Measurements from ENCODE around the gene PLCB4. TPM values are rescaled to one million over a fixed set of nuclear protein-coding genes. Genes with fewer than 3 reads are reported as not detected.

PLCB4 gene
- total and polyA plus RNA-seq, 3 donors from 2014 or later, result 5.9 to 19.4 (median 15.5) TPM

GRCh38 chr20:9028419-9028818, 40.5 kb upstream of the PLCB4 start:
- WGBS, 2 donors, result 82 to 90% methylated on average over 3 of the region's 3 CpGs
- no peak overlapping the region for H3K4me3 ChIP-seq
- TF ChIP-seq, protein P1, sequence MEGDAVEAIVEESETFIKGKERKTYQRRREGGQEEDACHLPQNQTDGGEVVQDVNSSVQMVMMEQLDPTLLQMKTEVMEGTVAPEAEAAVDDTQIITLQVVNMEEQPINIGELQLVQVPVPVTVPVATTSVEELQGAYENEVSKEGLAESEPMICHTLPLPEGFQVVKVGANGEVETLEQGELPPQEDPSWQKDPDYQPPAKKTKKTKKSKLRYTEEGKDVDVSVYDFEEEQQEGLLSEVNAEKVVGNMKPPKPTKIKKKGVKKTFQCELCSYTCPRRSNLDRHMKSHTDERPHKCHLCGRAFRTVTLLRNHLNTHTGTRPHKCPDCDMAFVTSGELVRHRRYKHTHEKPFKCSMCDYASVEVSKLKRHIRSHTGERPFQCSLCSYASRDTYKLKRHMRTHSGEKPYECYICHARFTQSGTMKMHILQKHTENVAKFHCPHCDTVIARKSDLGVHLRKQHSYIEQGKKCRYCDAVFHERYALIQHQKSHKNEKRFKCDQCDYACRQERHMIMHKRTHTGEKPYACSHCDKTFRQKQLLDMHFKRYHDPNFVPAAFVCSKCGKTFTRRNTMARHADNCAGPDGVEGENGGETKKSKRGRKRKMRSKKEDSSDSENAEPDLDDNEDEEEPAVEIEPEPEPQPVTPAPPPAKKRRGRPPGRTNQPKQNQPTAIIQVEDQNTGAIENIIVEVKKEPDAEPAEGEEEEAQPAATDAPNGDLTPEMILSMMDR (IDR thresholded peaks at IDR 0.05), result no peak
- no peak for TF ChIP-seq POLR2A (IDR thresholded peaks at IDR 0.05)
- no peak overlapping the region for H3K27ac ChIP-seq
- H3K4me1 ChIP-seq, result no peaks in the 10 kb centered on the region
- H3K36me3 ChIP-seq (ENCODE audit: low read depth, missing control alignments), result no peaks in the 10 kb centered on the region
- DNase-seq, result no peak
- no peaks in the 10 kb centered on the region for H3K9me3 ChIP-seq
- no peaks in the 10 kb centered on the region for H3K27me3 ChIP-seq
- intact Hi-C loops (cut with DNase I; ENCODE audit: low total_unique reads), result no loop called here

GRCh38 chr20:9031991-9032390, 36.9 kb upstream of the PLCB4 start:
- H3K27me3 ChIP-seq, result no peaks in the 10 kb centered on the region
- H3K36me3 ChIP-seq (ENCODE audit: low read depth, missing control alignments), result no peaks in the 10 kb centered on the region
- H3K4me3 ChIP-seq, result no peak overlapping the region
- intact Hi-C loops (cut with DNase I; ENCODE audit: low total_unique reads), result no loop called here
- TF ChIP-seq POLR2A (IDR thresholded peaks at IDR 0.05), result no peak
- TF ChIP-seq, protein P1 (IDR thresholded peaks at IDR 0.05), result no peak
- WGBS, 2 donors, result 87 to 89% methylated on average over 8 of the region's 8 CpGs
- DNase-seq, result no peak
- no peaks in the 10 kb centered on the region for H3K9me3 ChIP-seq
- H3K27ac ChIP-seq, result no peak overlapping the region
- H3K4me1 ChIP-seq, result no peaks in the 10 kb centered on the region

DNA sequence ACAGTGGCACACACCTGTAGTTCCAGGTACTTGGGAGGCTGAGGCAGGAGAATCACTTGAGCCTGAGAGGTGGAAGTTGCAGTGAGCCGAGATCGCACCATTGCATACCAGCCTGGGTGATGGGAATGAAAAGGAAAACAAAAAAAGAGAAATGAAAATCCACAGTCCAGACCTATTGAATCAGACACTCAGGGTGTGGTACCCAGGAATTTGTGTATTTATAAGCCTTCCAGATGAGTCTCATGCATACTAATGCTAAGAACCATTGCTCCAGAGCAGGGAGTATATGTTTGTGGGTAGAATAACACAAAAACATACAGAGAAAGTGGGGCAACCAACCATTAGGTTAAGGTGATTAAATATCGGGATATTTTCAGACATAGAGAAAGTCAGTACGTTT, 36.1 kb upstream of the PLCB4 start:
- Histone ChIP-seq H3K4me3 (no peak overlapping the region), H3K27ac (no peak overlapping the region), H3K4me1 (no peaks in the 10 kb centered on the region), H3K36me3 (ENCODE audit: low read depth, missing control alignments) (no peaks in the 10 kb centered on the region), H3K27me3 (no peaks in the 10 kb centered on the region), H3K9me3 (no peaks in the 10 kb centered on the region)
- TF ChIP-seq, protein P1 (IDR thresholded peaks at IDR 0.05), result no peak
- no peak for TF ChIP-seq POLR2A (IDR thresholded peaks at IDR 0.05)
- no peak for DNase-seq
- WGBS, 2 donors, result 88 to 97% methylated on average over 4 of the region's 4 CpGs
- intact Hi-C loops (cut with DNase I; ENCODE audit: low total_unique reads), result no loop called here

- Histone ChIP-seq H3K27ac (no peak overlapping the region), H3K9me3 (no peaks in the 10 kb centered on the region), H3K4me1 (no peaks in the 10 kb centered on the region), H3K4me3 (no peak overlapping the region), H3K36me3 (ENCODE audit: low read depth, missing control alignments) (no peaks in the 10 kb centered on the region), H3K27me3 (no peaks in the 10 kb centered on the region)
- intact Hi-C loops (cut with DNase I; ENCODE audit: low total_unique reads), result no loop called here
- TF ChIP-seq POLR2A (IDR thresholded peaks at IDR 0.05), result no peak
- TF ChIP-seq, protein P1 (IDR thresholded peaks at IDR 0.05), result no peak
- DNase-seq, result no peak
- WGBS, 2 donors, result 59 to 83% methylated on average over 3 of the region's 3 CpGs
Measured at GRCh38 chr20:9035126-9035525, 33.8 kb upstream of the PLCB4 start.

- Histone ChIP-seq H3K27ac (no peak overlapping the region), H3K9me3 (no peaks in the 10 kb centered on the region), H3K4me3 (no peak overlapping the region), H3K27me3 (no peaks in the 10 kb centered on the region), H3K36me3 (ENCODE audit: low read depth, missing control alignments) (no peaks in the 10 kb centered on the region), H3K4me1 (no peaks in the 10 kb centered on the region)
- no peak for DNase-seq
- intact Hi-C loops (cut with DNase I; ENCODE audit: low total_unique reads), result no loop called here
- TF ChIP-seq, protein P1 (IDR thresholded peaks at IDR 0.05), result no peak
- no peak for TF ChIP-seq POLR2A (IDR thresholded peaks at IDR 0.05)
- 91 to 93% methylated on average over 1 of the region's 1 CpG for WGBS, 2 donors
Measured at GRCh38 chr20:9036593-9036992, 32.3 kb upstream of the PLCB4 start.

All from testis (tissue), 3 donors.